Measurements from ENCODE around the gene C5orf47.

Gene C5orf47

GRCh38 chr5:173988554-173989431 lies at the start of gene C5orf47:
Gene C5orf47, plus strand, starts transcription at chr5:173989170. Its CDS starts 94 bp downstream, at chr5:173989264.
- no peak for DNase-seq (ENCODE audit: low read depth)

GRCh38 chr5:173940269-173940668 lies 48.7 kb upstream of the C5orf47 start:
- DNase-seq (ENCODE audit: low read depth), result no peak

- no peak for DNase-seq (ENCODE audit: low read depth)
Observed at GRCh38 chr5:173941102-173941501, 47.9 kb upstream of the C5orf47 start.

- DNase-seq (ENCODE audit: low read depth), result no peak
Observed at GRCh38 chr5:173941758-173942401, 47.1 kb upstream of the C5orf47 start.

- no peak for DNase-seq (ENCODE audit: low read depth)
Observed at GRCh38 chr5:173944511-173944910, 44.5 kb upstream of the C5orf47 start.

GRCh38 chr5:173945160-173945559 lies 43.8 kb upstream of the C5orf47 start:
- no peak for DNase-seq (ENCODE audit: low read depth)

GRCh38 chr5:173946323-173946722 lies 42.6 kb upstream of the C5orf47 start:
- no peak for DNase-seq (ENCODE audit: low read depth)

GRCh38 chr5:173950829-173951228 lies 38.1 kb upstream of the C5orf47 start:
- no peak for DNase-seq (ENCODE audit: low read depth)

GRCh38 chr5:173953528-173954090 lies 35.4 kb upstream of the C5orf47 start:
- DNase-seq (ENCODE audit: low read depth), result no peak

GRCh38 chr5:173954671-173955521 lies 34.1 kb upstream of the C5orf47 start:
- no peak for DNase-seq (ENCODE audit: low read depth)

GRCh38 chr5:173960986-173961385 lies 28.0 kb upstream of the C5orf47 start:
- DNase-seq (ENCODE audit: low read depth), result no peak

GRCh38 chr5:173961418-173961817 lies 27.6 kb upstream of the C5orf47 start:
- DNase-seq (ENCODE audit: low read depth), result no peak

- no peak for DNase-seq (ENCODE audit: low read depth)
Observed at GRCh38 chr5:173962436-173962972, 26.5 kb upstream of the C5orf47 start.

GRCh38 chr5:173963182-173963838 lies 25.7 kb upstream of the C5orf47 start:
- no peak for DNase-seq (ENCODE audit: low read depth)

GRCh38 chr5:173963867-173964441 lies 25.0 kb upstream of the C5orf47 start:
- no peak for DNase-seq (ENCODE audit: low read depth)

- no peak for DNase-seq (ENCODE audit: low read depth)
Observed at GRCh38 chr5:173964506-173964905, 24.5 kb upstream of the C5orf47 start.

- DNase-seq (ENCODE audit: low read depth), result no peak
Observed at GRCh38 chr5:173967241-173967640, 21.7 kb upstream of the C5orf47 start.

GRCh38 chr5:173968154-173968797 lies 20.7 kb upstream of the C5orf47 start:
- DNase-seq (ENCODE audit: low read depth), result no peak

GRCh38 chr5:173969167-173970049 lies 19.6 kb upstream of the C5orf47 start:
- DNase-seq (ENCODE audit: low read depth), result no peak

Data from T-helper 22 cell (primary cell).